ENCODE data around the gene MICOS13.

Gene MICOS13

GRCh38 chr19:5648464-5648863 is 31.9 kb downstream of the MICOS13 start:
- no peak overlapping the region for H3K4me3 ChIP-seq (ENCODE audit: low read depth, low read length)
- CTCF ChIA-PET: no interaction called here
- TF ChIP-seq, protein P1, sequence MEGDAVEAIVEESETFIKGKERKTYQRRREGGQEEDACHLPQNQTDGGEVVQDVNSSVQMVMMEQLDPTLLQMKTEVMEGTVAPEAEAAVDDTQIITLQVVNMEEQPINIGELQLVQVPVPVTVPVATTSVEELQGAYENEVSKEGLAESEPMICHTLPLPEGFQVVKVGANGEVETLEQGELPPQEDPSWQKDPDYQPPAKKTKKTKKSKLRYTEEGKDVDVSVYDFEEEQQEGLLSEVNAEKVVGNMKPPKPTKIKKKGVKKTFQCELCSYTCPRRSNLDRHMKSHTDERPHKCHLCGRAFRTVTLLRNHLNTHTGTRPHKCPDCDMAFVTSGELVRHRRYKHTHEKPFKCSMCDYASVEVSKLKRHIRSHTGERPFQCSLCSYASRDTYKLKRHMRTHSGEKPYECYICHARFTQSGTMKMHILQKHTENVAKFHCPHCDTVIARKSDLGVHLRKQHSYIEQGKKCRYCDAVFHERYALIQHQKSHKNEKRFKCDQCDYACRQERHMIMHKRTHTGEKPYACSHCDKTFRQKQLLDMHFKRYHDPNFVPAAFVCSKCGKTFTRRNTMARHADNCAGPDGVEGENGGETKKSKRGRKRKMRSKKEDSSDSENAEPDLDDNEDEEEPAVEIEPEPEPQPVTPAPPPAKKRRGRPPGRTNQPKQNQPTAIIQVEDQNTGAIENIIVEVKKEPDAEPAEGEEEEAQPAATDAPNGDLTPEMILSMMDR (IDR thresholded peaks at IDR 0.05; ENCODE audit: insufficient read depth, low read length, missing control alignments): no peak
- no peak for DNase-seq (ENCODE audit: low read depth, low spot score)
- POLR2A ChIA-PET: no interaction called here

DNA sequence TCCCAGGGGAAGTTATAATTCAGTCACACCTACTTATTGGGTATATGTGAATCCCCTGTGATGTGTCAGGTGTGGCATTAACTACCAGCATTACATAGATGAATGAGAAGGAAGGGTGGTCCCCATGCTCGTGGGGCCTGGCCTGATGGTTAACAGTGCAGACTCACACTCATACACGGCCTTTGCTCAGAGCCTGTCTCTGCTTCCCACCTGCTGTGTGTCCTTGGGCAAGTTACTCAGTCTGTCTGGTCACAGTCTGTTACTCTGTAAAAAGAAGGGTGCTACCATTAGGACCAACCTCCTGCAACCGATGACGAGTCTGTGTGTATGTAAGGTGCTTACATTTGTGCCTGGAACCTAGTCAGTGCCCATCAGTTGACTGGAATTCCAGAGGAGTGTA is 33.6 kb downstream of the MICOS13 start:
- ChIA-PET CTCF (no interaction called here), POLR2A (no interaction called here)
- TF ChIP-seq, protein P1 (IDR thresholded peaks at IDR 0.05; ENCODE audit: insufficient read depth, low read length, missing control alignments): no peak
- no peak overlapping the region for H3K4me3 ChIP-seq (ENCODE audit: low read depth, low read length)
- DNase-seq (ENCODE audit: low read depth, low spot score): no peak

GRCh38 chr19:5645409-5645808 is 34.9 kb downstream of the MICOS13 start:
- POLR2A ChIA-PET: no interaction called here
- no peak for DNase-seq (ENCODE audit: low read depth, low spot score)
- CTCF ChIA-PET: no interaction called here
- TF ChIP-seq, protein P1 (IDR thresholded peaks at IDR 0.05; ENCODE audit: insufficient read depth, low read length, missing control alignments): no peak
- no peak overlapping the region for H3K4me3 ChIP-seq (ENCODE audit: low read depth, low read length)

DNA sequence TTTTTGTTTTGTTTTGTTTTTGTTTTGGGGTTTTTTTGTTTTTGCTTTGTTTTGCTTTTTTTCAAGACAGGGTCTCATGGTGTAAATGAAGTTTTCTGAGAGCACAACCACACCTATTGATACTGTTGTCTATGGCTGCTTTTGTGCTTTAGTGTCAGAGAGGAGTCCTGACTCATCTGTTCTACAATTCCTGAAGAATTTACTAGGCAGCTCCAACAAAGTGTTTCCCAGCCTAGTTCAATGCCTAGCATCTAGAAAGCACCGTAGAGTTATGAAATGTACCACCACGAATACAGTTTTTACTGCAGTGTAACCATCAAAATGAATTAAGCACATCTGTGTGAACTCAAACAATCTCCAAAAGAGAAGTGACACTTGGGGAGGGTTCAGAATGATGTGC is 36.3 kb downstream of the MICOS13 start:
- TF ChIP-seq, protein P1 (IDR thresholded peaks at IDR 0.05; ENCODE audit: insufficient read depth, low read length, missing control alignments): no peak
- no peak overlapping the region for H3K4me3 ChIP-seq (ENCODE audit: low read depth, low read length)
- CTCF ChIA-PET: no interaction called here
- POLR2A ChIA-PET: interaction anchor here (0.6 kb wide), 1 partner anchor 16 kb away, joined by 3 read pairs; no protein-coding TSS in a partner anchor
- no peak for DNase-seq (ENCODE audit: low read depth, low spot score)

GRCh38 chr19:5643060-5643459 is 37.3 kb downstream of the MICOS13 start:
- H3K4me3 ChIP-seq (ENCODE audit: low read depth, low read length): no peak overlapping the region
- CTCF ChIA-PET: no interaction called here
- TF ChIP-seq, protein P1 (IDR thresholded peaks at IDR 0.05; ENCODE audit: insufficient read depth, low read length, missing control alignments): no peak
- POLR2A ChIA-PET: no interaction called here
- no peak for DNase-seq (ENCODE audit: low read depth, low spot score)

DNA sequence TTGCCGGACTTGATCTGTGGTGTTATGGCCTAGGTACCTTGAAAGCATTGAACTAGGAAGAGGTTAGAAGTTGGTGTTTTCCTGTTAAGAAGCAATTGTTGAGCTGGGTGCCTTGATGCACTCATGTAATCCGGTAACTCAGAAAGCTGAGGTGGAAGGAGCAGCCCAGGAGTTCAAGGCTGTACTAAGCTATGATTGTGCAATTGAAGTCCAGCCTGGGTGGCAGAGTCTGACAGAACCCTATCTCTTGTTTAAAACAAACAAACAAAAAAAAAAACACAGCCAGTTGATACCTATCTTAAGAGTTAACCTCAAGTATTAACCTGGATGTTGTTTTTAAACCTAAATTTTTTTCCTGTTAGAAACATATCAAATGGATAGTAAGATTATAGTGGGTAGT is 38.1 kb downstream of the MICOS13 start:
- no peak overlapping the region for H3K4me3 ChIP-seq (ENCODE audit: low read depth, low read length)
- TF ChIP-seq, protein P1 (IDR thresholded peaks at IDR 0.05; ENCODE audit: insufficient read depth, low read length, missing control alignments): no peak
- CTCF ChIA-PET: no interaction called here
- DNase-seq (ENCODE audit: low read depth, low spot score): no peak
- POLR2A ChIA-PET: no interaction called here
